ENCODE measurements around the gene JAK2. TPM values are rescaled to one million over a fixed set of nuclear protein-coding genes. Genes with fewer than 3 reads are reported as not detected.

The JAK2 gene
- total RNA-seq, 2 donors from 2014 or later: 10.4 to 12.3 TPM

GRCh38 chr9:5122516-5122915, 137.4 kb downstream of the JAK2 start:
- Mint-ChIP-seq H3K4me1 (peaks cover 12% of the 10 kb centered on the region), H3K9me3 (no peaks in the 10 kb centered on the region), H3K36me3 (ENCODE audit: low read depth) (peaks cover 22% of the 10 kb centered on the region), H3K27me3 (ENCODE audit: insufficient read depth) (no peaks in the 10 kb centered on the region), H3K27ac (no peak overlapping the region), H3K4me3 (no peak overlapping the region)
- DNase-seq: no peak
- peaks cover 26% of the 10 kb centered on the region for H3K36me3 ChIP-seq (ENCODE audit: control insufficient read depth, insufficient read depth, low read length)
- H3K4me3 ChIP-seq (ENCODE audit: low read length): no peak overlapping the region
- TF ChIP-seq CTCF (conservative IDR thresholded peaks at IDR 0.05): no peak
- H3K9ac ChIP-seq (ENCODE audit: extremely low read depth, low read length, poor library complexity, severe bottlenecking): no peak overlapping the region
- no peaks in the 10 kb centered on the region for H3K27me3 ChIP-seq (ENCODE audit: control insufficient read depth, insufficient read depth, low read length, poor library complexity, severe bottlenecking)
- 97 to 100% methylated on average over 2 to 3 of the region's 3 CpGs for WGBS, 2 experiments (ENCODE audit: insufficient coverage in 1 of 2, insufficient read length in 1 of 2)
- no peaks in the 10 kb centered on the region for H3K9me3 ChIP-seq (ENCODE audit: control insufficient read depth, low read length)
- H3K27ac ChIP-seq (ENCODE audit: low read depth, low read length): no peak overlapping the region
- H3K4me1 ChIP-seq (ENCODE audit: control insufficient read depth, insufficient read depth, low read length): peaks cover 7% of the 10 kb centered on the region

- Histone ChIP-seq H3K27ac (ENCODE audit: low read depth, low read length) (no peak overlapping the region), H3K36me3 (ENCODE audit: control insufficient read depth, insufficient read depth, low read length) (peaks cover 6% of the 10 kb centered on the region), H3K9ac (ENCODE audit: extremely low read depth, low read length, poor library complexity, severe bottlenecking) (no peak overlapping the region), H3K4me3 (ENCODE audit: low read length) (no peak overlapping the region), H3K27me3 (ENCODE audit: control insufficient read depth, insufficient read depth, low read length, poor library complexity, severe bottlenecking) (peaks cover 8% of the 10 kb centered on the region), H3K4me1 (ENCODE audit: control insufficient read depth, insufficient read depth, low read length) (no peaks in the 10 kb centered on the region), H3K9me3 (ENCODE audit: control insufficient read depth, low read length) (peaks cover 13% of the 10 kb centered on the region)
- H3K27me3 Mint-ChIP-seq (ENCODE audit: insufficient read depth): peaks cover 11% of the 10 kb centered on the region
- WGBS, 2 experiments (ENCODE audit: insufficient coverage in 1 of 2, insufficient read length in 1 of 2): 97 to 100% methylated on average over 1 of the region's 1 CpG
- peaks cover 13% of the 10 kb centered on the region for H3K4me1 Mint-ChIP-seq
- no peak for DNase-seq
- H3K9me3 Mint-ChIP-seq: peaks cover 41% of the 10 kb centered on the region
- peaks cover 16% of the 10 kb centered on the region for H3K36me3 Mint-ChIP-seq (ENCODE audit: low read depth)
- no peak for TF ChIP-seq CTCF (conservative IDR thresholded peaks at IDR 0.05)
- no peak overlapping the region for H3K4me3 Mint-ChIP-seq
- no peak overlapping the region for H3K27ac Mint-ChIP-seq
Observed at GRCh38 chr9:5140151-5140550, 155.1 kb downstream of the JAK2 start.

- 87 to 91% methylated on average over 5 to 6 of the region's 7 CpGs for WGBS, 2 experiments (ENCODE audit: insufficient coverage in 1 of 2, insufficient read length in 1 of 2)
- no peak for TF ChIP-seq CTCF (conservative IDR thresholded peaks at IDR 0.05)
Observed at GRCh38 chr9:5144217-5144616, 159.1 kb downstream of the JAK2 start.

More at GRCh38 chr9:5144217-5144616, 159.1 kb downstream of the JAK2 start:
- no peak overlapping the region for H3K27ac ChIP-seq (ENCODE audit: low read depth, low read length)
- peaks cover 15% of the 10 kb centered on the region for H3K36me3 Mint-ChIP-seq (ENCODE audit: low read depth)
- H3K27ac Mint-ChIP-seq: no peak overlapping the region
- H3K9ac ChIP-seq (ENCODE audit: extremely low read depth, low read length, poor library complexity, severe bottlenecking): no peak overlapping the region
- DNase-seq: no peak
- H3K4me1 Mint-ChIP-seq: peaks cover 13% of the 10 kb centered on the region
- peaks cover 6% of the 10 kb centered on the region for H3K36me3 ChIP-seq (ENCODE audit: control insufficient read depth, insufficient read depth, low read length)
- H3K4me3 ChIP-seq (ENCODE audit: low read length): peak overlapping the region; percentile 8
- peaks cover 2% of the 10 kb centered on the region for H3K27me3 Mint-ChIP-seq (ENCODE audit: insufficient read depth)
- H3K9me3 ChIP-seq (ENCODE audit: control insufficient read depth, low read length): peaks cover 16% of the 10 kb centered on the region
- H3K27me3 ChIP-seq (ENCODE audit: control insufficient read depth, insufficient read depth, low read length, poor library complexity, severe bottlenecking): peaks cover 8% of the 10 kb centered on the region
- H3K4me1 ChIP-seq (ENCODE audit: control insufficient read depth, insufficient read depth, low read length): no peaks in the 10 kb centered on the region
- H3K9me3 Mint-ChIP-seq: peaks cover 11% of the 10 kb centered on the region
- no peak overlapping the region for H3K4me3 Mint-ChIP-seq

All from endodermal cell (in vitro differentiated cells).